Loucy (cell line): ENCODE results near the gene MPHOSPH8.

ENCODE experiments used
- H2AFZ ChIP-seq: fragments of 200-600 bp; sonication (generic); 2 replicates; pipeline ENCODE4 v1.6.0; 2016; ENCODE audit warnings: antibody characterized with exemption, mild to moderate bottlenecking, low read length, moderate library complexity
- H3F3A ChIP-seq: fragments of 200-600 bp; 2 replicates; pipeline ENCODE4 v1.6.0; 2016; ENCODE audit warnings: antibody characterized with exemption, low read depth, mild to moderate bottlenecking
- H3K27me3 ChIP-seq: fragments of 200-600 bp; sonication (generic); 2 replicates; pipeline ENCODE4 v1.6.1; 2014; ENCODE audit warnings: low read length, mild to moderate bottlenecking; ENCODE audit not compliant: insufficient read depth, poor library complexity, severe bottlenecking
- H3K36me3 ChIP-seq: fragments of 200-600 bp; sonication (generic); 2 replicates; pipeline ENCODE4 v1.6.1; 2016; ENCODE audit warnings: low read length; ENCODE audit not compliant: insufficient read depth
- H3K4me1 ChIP-seq: fragments of 200-600 bp; sonication (generic); 2 replicates; pipeline ENCODE4 v1.5.1; 2014; ENCODE audit warnings: low read length, mild to moderate bottlenecking; ENCODE audit not compliant: insufficient read depth, poor library complexity, severe bottlenecking
- H3K4me2 ChIP-seq: fragments of 200-600 bp; sonication (generic); 2 replicates; pipeline ENCODE4 v1.6.0; 2014; ENCODE audit warnings: antibody characterized with exemption, low read length, low read depth, mild to moderate bottlenecking; ENCODE audit not compliant: poor library complexity, severe bottlenecking
- H3K4me3 ChIP-seq: fragments of 200-600 bp; sonication (generic); 2 replicates; pipeline ENCODE4 v1.5.1; 2014; ENCODE audit warnings: low read length, mild to moderate bottlenecking, mixed read lengths; ENCODE audit not compliant: poor library complexity, severe bottlenecking
- H3K79me2 ChIP-seq: fragments of 200-600 bp; sonication (generic); 2 replicates; pipeline ENCODE4 v1.6.1; 2014; ENCODE audit warnings: low read length; ENCODE audit not compliant: insufficient read depth
- H3K9ac ChIP-seq: fragments of 200-600 bp; sonication (generic); 2 replicates; pipeline ENCODE4 v1.6.0; 2014; ENCODE audit warnings: mild to moderate bottlenecking, low read depth, low read length, moderate library complexity; ENCODE audit not compliant: poor library complexity, severe bottlenecking
- H3K9me2 ChIP-seq: fragments of 200-600 bp; sonication (generic); replicated peaks from 2 replicates; pipeline ENCODE4 v1.6.1; 2016; ENCODE audit warnings: low read depth, low read length, mixed read lengths
- H3K9me3 ChIP-seq: fragments of 200-600 bp; sonication (generic); 2 replicates; pipeline ENCODE4 v1.6.1; 2014; ENCODE audit warnings: mild to moderate bottlenecking, antibody characterized with exemption, low read length, low read depth; ENCODE audit not compliant: insufficient read depth
- H4K20me1 ChIP-seq: fragments of 200-600 bp; sonication (generic); 2 replicates; pipeline ENCODE4 v1.6.0; 2014; ENCODE audit warnings: antibody characterized with exemption, low read length, mild to moderate bottlenecking; ENCODE audit not compliant: insufficient read depth, poor library complexity, severe bottlenecking
- CTCF ChIP-seq: fragments of 200-600 bp; sonication (generic); conservative IDR thresholded peaks from 2 replicates; pipeline ENCODE4 v1.5.1; 2014; ENCODE audit warnings: mild to moderate bottlenecking, antibody characterized with exemption, low read length
- EZH2phosphoT487 ChIP-seq: fragments of 200-600 bp; IDR thresholded peaks from 2 replicates; pipeline ENCODE4 v1.6.1; 2018; ENCODE audit warnings: antibody characterized with exemption, mild to moderate bottlenecking, moderate library complexity, borderline replicate concordance

MPHOSPH8 gene

GRCh38 chr13:19670147-19670546, 36.7 kb downstream of the MPHOSPH8 start:
- H3K9ac ChIP-seq = no peak overlapping the region
- H3K79me2 ChIP-seq = no peaks in the 10 kb centered on the region
- no peaks in the 10 kb centered on the region for H4K20me1 ChIP-seq
- H3F3A ChIP-seq = no peaks in the 10 kb centered on the region
- peaks cover 87% of the 10 kb centered on the region for H3K36me3 ChIP-seq
- no peak overlapping the region for H2AFZ ChIP-seq
- no peak overlapping the region for H3K4me3 ChIP-seq
- H3K27me3 ChIP-seq = no peaks in the 10 kb centered on the region
- TF ChIP-seq EZH2phosphoT487 (no peak), CTCF (no peak)
- no peaks in the 10 kb centered on the region for H3K9me3 ChIP-seq
- no peaks in the 10 kb centered on the region for H3K9me2 ChIP-seq
- no peak overlapping the region for H3K4me2 ChIP-seq
- H3K4me1 ChIP-seq = no peaks in the 10 kb centered on the region

GRCh38 chr13:19672990-19673389, 39.5 kb downstream of the MPHOSPH8 start:
- H3K9me2 ChIP-seq = no peaks in the 10 kb centered on the region
- peaks cover 6% of the 10 kb centered on the region for H3K4me1 ChIP-seq
- no peaks in the 10 kb centered on the region for H3K27me3 ChIP-seq
- no peak overlapping the region for H2AFZ ChIP-seq
- no peaks in the 10 kb centered on the region for H3K79me2 ChIP-seq
- no peaks in the 10 kb centered on the region for H3F3A ChIP-seq
- no peak for TF ChIP-seq CTCF
- no peak for TF ChIP-seq EZH2phosphoT487
- no peak overlapping the region for H3K4me3 ChIP-seq
- no peak overlapping the region for H3K9ac ChIP-seq
- H3K4me2 ChIP-seq = no peak overlapping the region
- peaks cover 76% of the 10 kb centered on the region for H3K36me3 ChIP-seq
- no peaks in the 10 kb centered on the region for H3K9me3 ChIP-seq
- no peaks in the 10 kb centered on the region for H4K20me1 ChIP-seq

- peaks cover 76% of the 10 kb centered on the region for H3K36me3 ChIP-seq
These were observed 40.3 kb downstream of the MPHOSPH8 start for GRCh38 chr13:19673473-19674430.

More at GRCh38 chr13:19673473-19674430, 40.3 kb downstream of the MPHOSPH8 start:
- no peak overlapping the region for H3K4me3 ChIP-seq
- H3K9me2 ChIP-seq = no peaks in the 10 kb centered on the region
- no peak overlapping the region for H3K9ac ChIP-seq
- no peak overlapping the region for H2AFZ ChIP-seq
- H4K20me1 ChIP-seq = no peaks in the 10 kb centered on the region
- peaks cover 6% of the 10 kb centered on the region for H3K4me1 ChIP-seq
- no peaks in the 10 kb centered on the region for H3K79me2 ChIP-seq
- TF ChIP-seq CTCF = no peak
- no peak for TF ChIP-seq EZH2phosphoT487
- no peaks in the 10 kb centered on the region for H3F3A ChIP-seq
- no peaks in the 10 kb centered on the region for H3K9me3 ChIP-seq
- H3K4me2 ChIP-seq = no peak overlapping the region
- no peaks in the 10 kb centered on the region for H3K27me3 ChIP-seq
